GM18519 (cell line): ENCODE measurements around the gene MTA1.

ENCODE experiments used
- ATAC-seq: cut with Tn5 transposase; IDR thresholded peaks from one replicate; pipeline ENCODE4 v1.9.1; 2021; ENCODE audit warnings: mild to moderate bottlenecking, moderate library complexity; ENCODE audit not compliant: unreplicated experiment, low FRiP score

MTA1 gene

DNA sequence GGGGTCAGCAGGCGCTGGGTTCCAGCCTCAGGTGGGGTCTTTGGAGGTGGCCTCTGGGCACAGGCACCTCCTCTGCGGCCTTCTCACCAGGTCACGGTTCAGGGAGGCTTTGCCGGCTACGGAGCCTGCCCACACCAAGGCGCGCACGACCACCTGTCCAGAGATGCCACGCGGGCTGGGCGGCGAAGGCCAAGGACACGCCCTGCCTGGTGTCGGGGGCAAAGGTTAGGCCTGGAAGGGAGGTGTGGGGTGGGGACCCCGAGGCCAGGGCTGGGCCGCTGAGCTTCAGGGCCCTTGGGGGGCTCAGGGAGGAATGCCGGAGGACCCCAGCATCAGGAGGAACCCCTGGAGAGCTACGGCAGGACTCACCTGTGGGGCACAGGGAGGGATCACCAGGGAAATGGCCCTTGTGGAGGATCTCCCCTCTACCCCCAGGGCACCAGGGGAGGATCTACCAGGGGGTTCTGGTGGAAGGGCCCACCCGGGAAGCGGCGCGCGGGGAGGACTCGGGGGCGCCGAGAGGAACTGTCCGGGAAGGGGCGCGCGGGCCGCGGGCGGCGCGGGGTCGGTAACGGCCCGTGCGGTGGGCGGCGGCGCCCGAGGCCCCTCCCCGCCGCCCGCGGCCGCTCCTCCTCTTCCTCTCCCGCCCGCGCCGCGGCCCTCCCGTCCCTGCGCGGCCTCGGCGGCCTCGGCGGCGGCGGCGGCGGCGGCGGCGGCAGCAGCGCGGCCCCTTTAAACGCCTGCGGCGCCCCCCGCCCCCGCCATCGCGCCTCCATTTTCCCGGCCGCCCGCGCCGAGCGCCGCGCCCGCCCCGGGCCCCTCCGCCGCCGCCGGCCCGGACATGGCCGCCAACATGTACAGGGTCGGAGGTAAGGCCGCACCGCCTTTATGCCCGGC is at the start of gene MTA1:
TSS of gene MTA1 (plus strand) at position 633 of the 897 bp plus-strand sequence. CDS start at position 842, 209 bp downstream.
- no peak for ATAC-seq

- ATAC-seq: no peak
Observed at GRCh38 chr14:105374389-105374788, 45.2 kb upstream of the MTA1 start.

GRCh38 chr14:105375635-105376057 is 44.0 kb upstream of the MTA1 start:
- no peak for ATAC-seq

- no peak for ATAC-seq
Observed at GRCh38 chr14:105376521-105377440, 42.8 kb upstream of the MTA1 start.

GRCh38 chr14:105377555-105378182 is 42.0 kb upstream of the MTA1 start:
- no peak for ATAC-seq

- ATAC-seq: no peak
Observed at GRCh38 chr14:105378199-105378598, 41.4 kb upstream of the MTA1 start.

DNA sequence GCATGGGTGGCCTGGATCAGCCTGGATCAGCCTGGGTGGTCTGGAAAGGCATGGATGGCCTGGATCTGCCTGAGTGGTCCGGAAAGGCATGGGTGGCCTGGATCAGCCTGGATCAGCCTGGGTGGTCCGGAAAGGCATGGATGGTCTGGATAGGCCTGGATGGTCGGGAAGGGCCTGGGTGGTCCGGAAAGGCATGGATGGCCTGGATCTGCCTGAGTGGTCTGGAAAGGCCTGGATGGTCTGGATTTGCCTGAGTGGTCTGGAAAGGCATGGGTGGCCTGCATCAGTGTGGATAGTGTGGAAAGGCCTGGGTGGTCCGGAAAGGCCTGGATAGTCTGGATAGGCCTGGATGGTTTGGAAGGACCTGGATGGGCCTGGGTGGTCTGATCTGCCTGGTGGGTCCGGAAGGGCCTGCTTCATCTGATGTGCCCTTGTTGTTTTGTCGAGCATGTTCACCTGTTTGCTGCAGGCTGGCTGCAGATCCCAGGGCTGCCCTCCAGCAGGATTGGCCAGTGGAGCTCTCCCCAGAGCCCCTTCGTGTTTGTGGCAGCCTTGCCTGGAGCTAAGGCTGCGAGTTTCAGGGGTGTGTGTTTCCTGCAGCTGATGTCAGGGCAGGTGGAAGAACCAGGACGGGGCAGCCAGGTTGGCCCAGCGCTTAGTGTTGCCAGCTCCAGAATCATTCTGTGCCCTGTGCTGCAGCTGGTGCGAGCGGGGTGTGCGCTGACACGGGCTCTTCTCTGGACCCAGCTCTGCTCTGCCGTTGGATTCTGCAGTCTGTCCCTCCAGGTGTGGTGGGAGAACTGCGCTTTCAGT is 40.5 kb upstream of the MTA1 start:
- no peak for ATAC-seq

DNA sequence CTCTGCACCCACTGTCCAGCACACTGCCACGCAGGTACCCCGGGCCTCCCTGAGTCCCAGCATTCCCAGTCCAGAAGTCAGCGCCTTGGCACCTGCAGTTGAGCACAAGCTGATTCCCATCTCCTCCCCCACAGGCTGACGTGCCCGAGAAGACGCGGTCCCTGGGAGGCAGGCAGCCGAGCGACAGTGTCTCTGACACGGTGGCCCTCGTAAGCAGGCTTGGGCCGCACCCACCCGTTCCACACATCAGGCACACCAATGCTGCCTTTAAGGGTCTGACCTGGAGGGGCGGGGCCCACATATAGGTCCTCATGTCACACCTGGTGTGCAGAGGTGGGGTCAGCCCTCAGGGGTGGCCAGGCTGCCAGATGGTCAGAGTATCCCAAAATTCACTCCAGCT is 39.7 kb upstream of the MTA1 start:
- no peak for ATAC-seq

- ATAC-seq: no peak
Observed at GRCh38 chr14:105380756-105381155, 38.9 kb upstream of the MTA1 start.

GRCh38 chr14:105381446-105382342 is 37.9 kb upstream of the MTA1 start:
- ATAC-seq: no peak

GRCh38 chr14:105382343-105383082 is 37.1 kb upstream of the MTA1 start:
- no peak for ATAC-seq

DNA sequence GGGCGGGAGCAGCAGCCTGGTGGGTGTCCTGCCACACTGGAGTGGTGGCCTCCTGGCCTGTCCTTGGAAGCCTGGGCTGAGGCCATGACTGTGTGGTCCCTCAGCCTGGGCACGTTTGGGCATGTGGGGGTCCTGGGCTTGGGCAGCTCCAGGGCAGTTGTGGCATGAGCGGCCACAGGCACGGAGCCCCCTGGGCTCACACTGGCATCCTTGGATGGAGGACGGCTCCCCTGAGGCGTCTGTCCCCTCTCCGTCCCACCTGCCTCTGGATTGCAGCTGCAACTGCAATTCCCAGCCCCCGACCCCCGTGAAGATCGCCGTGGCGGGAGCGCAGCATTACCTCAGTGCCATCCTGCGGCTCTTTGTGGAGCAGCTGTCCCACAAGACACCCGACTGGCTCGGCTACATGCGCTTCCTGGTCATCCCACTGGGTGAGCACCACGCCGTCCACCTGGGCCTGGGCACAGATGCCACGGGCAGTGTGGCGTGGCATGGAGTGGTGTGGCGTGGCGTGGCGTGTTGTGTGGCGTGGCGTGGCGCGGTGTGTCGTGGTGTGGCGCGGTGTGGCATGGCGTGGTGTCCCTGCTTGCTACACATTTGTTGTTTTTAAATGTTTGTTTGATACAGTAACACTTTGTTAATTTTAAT is 36.4 kb upstream of the MTA1 start:
- ATAC-seq: no peak

DNA sequence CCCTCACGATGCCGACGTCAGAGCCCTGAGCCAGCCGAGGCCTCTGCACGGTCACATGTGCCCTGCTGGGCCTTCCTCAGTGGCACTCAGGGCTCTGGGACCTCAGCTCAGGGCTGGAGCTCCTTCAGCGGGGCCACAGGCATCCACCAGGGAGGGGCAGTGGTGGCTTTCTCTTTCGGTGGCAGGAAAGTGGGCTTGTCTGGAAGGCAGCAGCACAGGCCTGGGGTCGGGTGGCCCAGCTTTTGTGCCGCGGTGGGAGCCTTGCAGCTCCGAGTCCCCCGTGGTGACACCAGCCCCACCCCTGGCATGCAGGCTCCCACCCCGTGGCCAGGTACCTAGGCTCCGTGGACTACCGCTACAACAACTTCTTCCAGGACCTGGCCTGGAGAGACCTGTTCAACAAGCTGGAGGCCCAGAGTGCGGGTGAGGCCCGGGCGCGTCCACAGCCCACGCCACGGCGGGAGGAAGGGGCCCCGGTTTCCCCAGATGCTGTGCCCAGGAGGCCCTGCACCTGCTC is 35.5 kb upstream of the MTA1 start:
- no peak for ATAC-seq

- ATAC-seq: no peak
Observed at GRCh38 chr14:105384605-105385321, 34.9 kb upstream of the MTA1 start.

- no peak for ATAC-seq
Observed at GRCh38 chr14:105385322-105385637, 34.3 kb upstream of the MTA1 start.

- no peak for ATAC-seq
Observed at GRCh38 chr14:105385698-105386365, 33.8 kb upstream of the MTA1 start.
